Prostate gland (tissue), 2 donors: Measurements from ENCODE around the gene PLXDC2.

ENCODE experiments used
- CTCF ChIP-seq, 4 experiments: fragments of 200-600 bp in 2 of 4; fragments of 450-650 bp in 2 of 4; sonication (generic) in 2 of 4; IDR thresholded peaks; 1 replicate in 3 of 4; 2 replicates in 1 of 4; pipeline ENCODE4 v1.5.1; 2016 to 2019; ENCODE audit warnings: antibody characterized with exemption in 4 of 4, mild to moderate bottlenecking in 2 of 4, moderate library complexity in 2 of 4
- POLR2A ChIP-seq: fragments of 450-650 bp; IDR thresholded peaks from one replicate; pipeline ENCODE4 v1.6.1; 2016; ENCODE audit warnings: antibody characterized with exemption, mild to moderate bottlenecking
- POLR2AphosphoS5 ChIP-seq: sonication (generic); formaldehyde crosslinking; IDR thresholded peaks from one replicate; pipeline ENCODE4 v1.6.1; 2017; ENCODE audit warnings: antibody characterized with exemption

GRCh38 chr10:20272608-20273007 is 456.4 kb downstream of the PLXDC2 start:
- no peak for TF ChIP-seq POLR2A
- no peak for TF ChIP-seq CTCF (IDR thresholded peaks at IDR 0.05)
- no peak for TF ChIP-seq POLR2AphosphoS5
